HL-60 (cell line): ENCODE measurements around the gene ICA1.

Experiments
- DNase-seq, 2 experiments: peaks; one replicate each; pipeline ENCODE4 v3.0.0-alpha.2; 2010 to 2020; ENCODE audit warnings: low read depth in 1 of 2, low spot score in 1 of 2
- H3K27ac ChIP-seq: fragments of 250-450 bp; sonication (Bioruptor Pico); replicated peaks from 2 replicates; pipeline ENCODE4 v1.5.1; 2020; ENCODE audit warnings: mild to moderate bottlenecking, moderate library complexity
- H3K27me3 ChIP-seq: fragments of 250-450 bp; sonication (Bioruptor Pico); 2 replicates; pipeline ENCODE4 v1.5.1; 2021; ENCODE audit warnings: mild to moderate bottlenecking, moderate library complexity; ENCODE audit not compliant: insufficient read depth, poor library complexity, severe bottlenecking
- H3K4me3 ChIP-seq: replicated peaks from 2 replicates; pipeline ENCODE4 v1.5.1; 2011; ENCODE audit warnings: mild to moderate bottlenecking, control low read depth, low read length; ENCODE audit not compliant: insufficient read depth
- CTCF ChIP-seq: IDR thresholded peaks from one replicate; pipeline ENCODE4 v1.5.1; 2011; ENCODE audit warnings: low read length, control low read depth, inconsistent platforms; ENCODE audit not compliant: insufficient read depth
- GABPA ChIP-seq: IDR thresholded peaks from 2 replicates; pipeline ENCODE4 v1.6.1; 2012; ENCODE audit warnings: low read depth
- POLR2AphosphoS5 ChIP-seq: IDR thresholded peaks from 2 replicates; pipeline ENCODE4 v1.6.1; 2012; ENCODE audit warnings: low read depth
- REST ChIP-seq: IDR thresholded peaks from 2 replicates; pipeline ENCODE4 v1.6.1; 2012; ENCODE audit warnings: low read depth; ENCODE audit not compliant: insufficient replicate concordance
- SPI1 ChIP-seq: IDR thresholded peaks from 2 replicates; pipeline ENCODE4 v1.6.1; 2012; ENCODE audit warnings: low read depth, mild to moderate bottlenecking, borderline replicate concordance

ICA1 gene

GRCh38 chr7:8092140-8092539 is 169.8 kb downstream of the ICA1 start:
- DNase-seq, result no peak
- no peak for TF ChIP-seq POLR2AphosphoS5
- no peak for TF ChIP-seq CTCF
- TF ChIP-seq GABPA, result no peak
- Histone ChIP-seq H3K27me3 (no peaks in the 10 kb centered on the region), H3K27ac (no peak overlapping the region), H3K4me3 (no peak overlapping the region)

GRCh38 chr7:8089036-8089780 is 172.8 kb downstream of the ICA1 start:
- DNase-seq, result no peak
- H3K27ac ChIP-seq, result no peak overlapping the region
- no peak overlapping the region for H3K4me3 ChIP-seq
- TF ChIP-seq SPI1 (no peak), GABPA (no peak), REST (no peak), CTCF (no peak), POLR2AphosphoS5 (no peak)
- no peaks in the 10 kb centered on the region for H3K27me3 ChIP-seq

- no peak for DNase-seq
- H3K27me3 ChIP-seq, result no peaks in the 10 kb centered on the region
- TF ChIP-seq CTCF, result no peak
- TF ChIP-seq REST, result no peak
- no peak for TF ChIP-seq GABPA
- TF ChIP-seq POLR2AphosphoS5, result no peak
- TF ChIP-seq SPI1, result no peak
These were observed 175.7 kb downstream of the ICA1 start for GRCh38 chr7:8086239-8086638.

GRCh38 chr7:8085420-8085819 is 176.5 kb downstream of the ICA1 start:
- Histone ChIP-seq H3K27ac (no peak overlapping the region), H3K27me3 (no peaks in the 10 kb centered on the region)
- TF ChIP-seq CTCF (no peak), REST (no peak), SPI1 (no peak), GABPA (no peak), POLR2AphosphoS5 (no peak)

More at GRCh38 chr7:8086239-8086638, 175.7 kb downstream of the ICA1 start:
- H3K27ac ChIP-seq, result no peak overlapping the region
- no peak overlapping the region for H3K4me3 ChIP-seq

More at GRCh38 chr7:8085420-8085819, 176.5 kb downstream of the ICA1 start:
- no peak for DNase-seq
- no peak overlapping the region for H3K4me3 ChIP-seq
